Measurements from ENCODE around the gene ATF7. TPM values are rescaled to one million over a fixed set of nuclear protein-coding genes. Genes with fewer than 3 reads are reported as not detected.
A peak's percentile ranks its signal among the peaks of the same experiment; 100 is the strongest.

ATF7 gene
- total and polyA plus RNA-seq, 9 of the 15 experiments (the other 6 are each of a cell fraction or from before 2014, with no cell fraction given), result 10.6 to 30.4 (median 20.7) TPM

DNA sequence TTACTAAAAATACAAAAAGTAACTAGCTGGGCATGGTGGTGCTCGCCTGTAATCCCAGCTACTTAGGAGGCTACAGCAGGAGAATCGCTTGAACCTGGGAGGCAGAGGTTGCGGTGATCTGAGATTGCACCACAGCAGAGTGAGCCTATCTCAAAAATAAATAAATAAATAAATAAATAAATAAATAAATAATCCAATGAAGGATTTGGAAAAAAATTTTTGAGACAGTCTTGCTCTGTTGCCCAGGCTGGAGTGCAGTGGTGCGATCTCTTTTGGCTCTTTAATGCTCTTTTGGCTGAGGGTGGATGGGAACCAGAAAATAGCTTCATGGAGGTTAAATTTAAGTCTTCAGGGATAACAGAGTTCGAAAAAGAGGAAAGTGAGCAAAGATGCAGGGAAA lies 38.0 kb upstream of the ATF7 start:
- Histone ChIP-seq H3K9ac (ENCODE audit: insufficient read depth in 1 of 2, low read depth in 2 of 2, low read length in 2 of 2) (no peak overlapping the region), H3K27ac (ENCODE audit: extremely low read depth, low read depth, low read length) (no peak overlapping the region), H4K20me1 (replicated peaks; ENCODE audit: control insufficient read depth, insufficient read depth, low read length) (no peaks in the 10 kb centered on the region), H3K4me1 (replicated peaks in 1 of 2; ENCODE audit: control insufficient read depth in 2 of 2, insufficient read depth in 2 of 2, low read length in 2 of 2) (no peaks in the 10 kb centered on the region), H3K27me3 (ENCODE audit: control insufficient read depth in 2 of 2, insufficient read depth in 2 of 2, low read length in 2 of 2) (no peaks in the 10 kb centered on the region), H3K79me2 (ENCODE audit: control insufficient read depth, insufficient read depth, low read length) (no peaks in the 10 kb centered on the region), H3K4me2 (ENCODE audit: insufficient read depth, low read length) (no peak overlapping the region), H3K9me3 (replicated peaks; ENCODE audit: control insufficient read depth, insufficient read depth, low read depth, low read length) (no peaks in the 10 kb centered on the region), H3K4me3 (no peak overlapping the region), H3K36me3 (ENCODE audit: control insufficient read depth, insufficient read depth, low read length) (peaks cover 56% of the 10 kb centered on the region), H3K9me1 (ENCODE audit: control insufficient read depth, insufficient read depth, low read length) (no peaks in the 10 kb centered on the region), H2AFZ (ENCODE audit: low read depth, low read length) (no peak overlapping the region)
- ChIA-PET POLR2A (interaction anchor here (0.6 to 2.0 kb wide), 5 partner anchors 9 to 125 kb away, joined by 3 to 8 read pairs (median 3); partner anchors contain the start of gene ATP5MC2), CTCF (ENCODE audit: low intra/inter-chr PET ratio) (no interaction called here)
- intact Hi-C loops (cut with micrococcal nuclease) (no loop called here), in situ Hi-C loops (cut with MboI) (no loop called here)
- ATAC-seq (no peak), DNase-seq (ENCODE audit: extremely low read depth in 1 of 4, low spot score in 3 of 4) (no peak), FAIRE-seq (no peak)
- 90% methylated on average over 5 of the region's 5 CpGs for WGBS (ENCODE audit: insufficient coverage, low coverage, missing lambda C conversion rate)
- BruUV-seq (replicated peaks), result no TSS peak
- TF ChIP-seq, protein P1, sequence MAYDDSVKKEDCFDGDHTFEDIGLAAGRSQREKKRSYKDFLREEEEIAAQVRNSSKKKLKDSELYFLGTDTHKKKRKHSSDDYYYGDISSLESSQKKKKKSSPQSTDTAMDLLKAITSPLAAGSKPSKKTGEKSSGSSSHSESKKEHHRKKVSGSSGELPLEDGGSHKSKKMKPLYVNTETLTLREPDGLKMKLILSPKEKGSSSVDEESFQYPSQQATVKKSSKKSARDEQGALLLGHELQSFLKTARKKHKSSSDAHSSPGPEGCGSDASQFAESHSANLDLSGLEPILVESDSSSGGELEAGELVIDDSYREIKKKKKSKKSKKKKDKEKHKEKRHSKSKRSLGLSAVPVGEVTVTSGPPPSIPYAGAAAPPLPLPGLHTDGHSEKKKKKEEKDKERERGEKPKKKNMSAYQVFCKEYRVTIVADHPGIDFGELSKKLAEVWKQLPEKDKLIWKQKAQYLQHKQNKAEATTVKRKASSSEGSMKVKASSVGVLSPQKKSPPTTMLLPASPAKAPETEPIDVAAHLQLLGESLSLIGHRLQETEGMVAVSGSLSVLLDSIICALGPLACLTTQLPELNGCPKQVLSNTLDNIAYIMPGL (CRISPR knock-in tag; IDR thresholded peaks at IDR 0.05), result no peak
- 0 out of 2 replicates have a peak, but pooled peaks have one; percentile 17 for TF ChIP-seq POLR2AphosphoS5 (IDR thresholded peaks at IDR 0.05; ENCODE audit: control insufficient read depth, insufficient read depth, low read depth, low read length)
- TF ChIP-seq SUPT5H (IDR thresholded peaks at IDR 0.05), result 0 out of 2 replicates have a peak, but pooled peaks have one; percentile 58
- TF ChIP-seq ZNF274 (IDR thresholded peaks at IDR 0.05; ENCODE audit: borderline replicate concordance, low read depth, low read length), result no peak
- TF ChIP-seq POLR2A (conservative IDR thresholded peaks at IDR 0.05), result 0 out of 2 replicates have a peak, but pooled peaks have one; percentile 8

All from K562 (cell line).